Stimulated activated CD4-positive, alpha-beta T cell treated with anti-CD3 and anti-CD28 coated beads, Interleukin-12 subunit alpha, Interleukin-12 subunit beta, amount 100 ng/mL, for 4 hours (primary cell): ENCODE measurements around the gene USF3.

Experiments used
- DNase-seq: peaks from one replicate; pipeline ENCODE4 v3.0.0-alpha.2; 2020

USF3 gene

GRCh38 chr3:113695786-113696645, at the start of gene USF3:
Gene USF3 (minus strand): TSS chr3:113696642. CDS start chr3:113674878, 21,764 bp downstream.
- DNase-seq: peak; percentile 76

GRCh38 chr3:113745756-113746547, 49.5 kb upstream of the USF3 start, which contains the start of gene NAA50:
Gene NAA50 (minus strand): TSS chr3:113746249. CDS start chr3:113745949, 300 bp downstream.
- DNase-seq: peak; percentile 93

- peak; percentile 56 for DNase-seq
Measured at GRCh38 chr3:113744941-113745755, 48.7 kb upstream of the USF3 start.

GRCh38 chr3:113743006-113743630, 46.7 kb upstream of the USF3 start:
- no peak for DNase-seq

- DNase-seq: no peak
Measured at GRCh38 chr3:113741620-113742019, 45.2 kb upstream of the USF3 start.

GRCh38 chr3:113741086-113741485, 44.6 kb upstream of the USF3 start:
- DNase-seq: no peak

GRCh38 chr3:113736548-113737089, 40.2 kb upstream of the USF3 start:
- DNase-seq: no peak

GRCh38 chr3:113731694-113732093, 35.3 kb upstream of the USF3 start:
- no peak for DNase-seq

GRCh38 chr3:113730550-113730949, 34.1 kb upstream of the USF3 start:
- no peak for DNase-seq

GRCh38 chr3:113728661-113729060, 32.2 kb upstream of the USF3 start:
- DNase-seq: no peak

GRCh38 chr3:113721636-113722035, 25.2 kb upstream of the USF3 start:
- DNase-seq: no peak

GRCh38 chr3:113719758-113720157, 23.3 kb upstream of the USF3 start:
- no peak for DNase-seq

- DNase-seq: no peak
Measured at GRCh38 chr3:113719294-113719693, 22.9 kb upstream of the USF3 start.

- DNase-seq: no peak
Measured at GRCh38 chr3:113717818-113718217, 21.4 kb upstream of the USF3 start.

- no peak for DNase-seq
Measured at GRCh38 chr3:113717308-113717707, 20.9 kb upstream of the USF3 start.

GRCh38 chr3:113714702-113715101, 18.3 kb upstream of the USF3 start:
- no peak for DNase-seq

- no peak for DNase-seq
Measured at GRCh38 chr3:113712129-113712528, 15.7 kb upstream of the USF3 start.

- no peak for DNase-seq
Measured at GRCh38 chr3:113707835-113708234, 11.4 kb upstream of the USF3 start.

GRCh38 chr3:113698956-113699355, 2.5 kb upstream of the USF3 start:
- DNase-seq: no peak

- no peak for DNase-seq
Measured at GRCh38 chr3:113698213-113698742, 1.8 kb upstream of the USF3 start.

- no peak for DNase-seq
Measured at GRCh38 chr3:113697500-113698090, 1.2 kb upstream of the USF3 start.
